ENCODE measurements around the gene ZMYND15.

The ZMYND15 gene

GRCh38 chr17:4718276-4718675 is 21.4 kb upstream of the ZMYND15 start:
- TF ChIP-seq, protein P1, sequence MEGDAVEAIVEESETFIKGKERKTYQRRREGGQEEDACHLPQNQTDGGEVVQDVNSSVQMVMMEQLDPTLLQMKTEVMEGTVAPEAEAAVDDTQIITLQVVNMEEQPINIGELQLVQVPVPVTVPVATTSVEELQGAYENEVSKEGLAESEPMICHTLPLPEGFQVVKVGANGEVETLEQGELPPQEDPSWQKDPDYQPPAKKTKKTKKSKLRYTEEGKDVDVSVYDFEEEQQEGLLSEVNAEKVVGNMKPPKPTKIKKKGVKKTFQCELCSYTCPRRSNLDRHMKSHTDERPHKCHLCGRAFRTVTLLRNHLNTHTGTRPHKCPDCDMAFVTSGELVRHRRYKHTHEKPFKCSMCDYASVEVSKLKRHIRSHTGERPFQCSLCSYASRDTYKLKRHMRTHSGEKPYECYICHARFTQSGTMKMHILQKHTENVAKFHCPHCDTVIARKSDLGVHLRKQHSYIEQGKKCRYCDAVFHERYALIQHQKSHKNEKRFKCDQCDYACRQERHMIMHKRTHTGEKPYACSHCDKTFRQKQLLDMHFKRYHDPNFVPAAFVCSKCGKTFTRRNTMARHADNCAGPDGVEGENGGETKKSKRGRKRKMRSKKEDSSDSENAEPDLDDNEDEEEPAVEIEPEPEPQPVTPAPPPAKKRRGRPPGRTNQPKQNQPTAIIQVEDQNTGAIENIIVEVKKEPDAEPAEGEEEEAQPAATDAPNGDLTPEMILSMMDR (IDR thresholded peaks at IDR 0.05; ENCODE audit: extremely low read depth, missing control alignments) = no peak
- DNase-seq (ENCODE audit: low spot score) = no peak

DNA sequence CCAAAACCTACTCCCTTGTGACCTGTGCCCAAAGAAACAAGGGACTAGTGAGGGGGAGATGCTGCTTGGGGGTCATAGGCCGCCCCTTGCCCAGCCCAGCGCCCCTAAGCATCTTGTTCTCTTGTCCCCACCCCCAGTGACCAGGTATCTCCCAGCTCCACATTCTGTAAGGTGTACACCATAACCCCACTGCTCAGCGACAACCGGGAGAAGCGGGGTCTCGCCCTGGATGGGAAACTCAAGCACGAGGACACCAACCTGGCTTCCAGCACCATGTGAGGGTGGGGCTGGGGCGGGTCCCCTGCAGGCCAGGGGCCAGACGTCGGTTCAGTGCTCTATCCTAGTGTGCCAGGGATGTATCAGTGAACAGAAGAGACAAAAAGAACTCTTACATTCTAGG is 20.5 kb upstream of the ZMYND15 start:
- DNase-seq (ENCODE audit: low spot score) = no peak
- TF ChIP-seq, protein P1 (IDR thresholded peaks at IDR 0.05; ENCODE audit: extremely low read depth, missing control alignments) = no peak

DNA sequence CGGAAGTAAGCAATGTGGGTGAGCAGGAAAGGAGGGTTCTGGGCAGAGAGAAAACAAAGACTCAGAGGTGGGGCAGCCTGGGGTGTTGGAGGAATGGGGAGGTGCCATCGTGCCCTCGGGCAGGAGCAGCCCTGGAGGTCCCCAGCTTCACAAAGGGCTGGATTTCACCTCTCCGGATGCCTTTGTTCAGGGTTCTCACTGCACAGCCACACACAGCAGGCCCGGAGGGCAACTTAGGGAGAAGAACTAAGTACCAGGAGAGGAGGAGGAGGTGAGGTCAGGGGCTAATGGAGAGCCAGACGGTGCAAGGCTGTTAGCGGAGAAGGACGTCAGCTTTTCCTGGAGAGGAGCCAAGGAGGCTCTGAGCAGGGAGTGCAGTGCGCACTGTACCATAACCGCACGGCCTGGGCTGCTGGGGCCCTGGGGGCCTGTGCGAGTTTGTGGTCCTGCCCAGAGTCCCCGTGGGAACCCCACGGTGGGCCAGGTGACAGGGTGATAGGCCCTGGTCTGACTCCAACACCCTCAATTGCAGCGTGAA is 19.9 kb upstream of the ZMYND15 start:
- TF ChIP-seq, protein P1 (IDR thresholded peaks at IDR 0.05; ENCODE audit: extremely low read depth, missing control alignments) = no peak
- no peak for DNase-seq (ENCODE audit: low spot score)

- DNase-seq (ENCODE audit: low spot score) = no peak
- TF ChIP-seq, protein P1 (IDR thresholded peaks at IDR 0.05; ENCODE audit: extremely low read depth, missing control alignments) = no peak
These were observed 18.8 kb upstream of the ZMYND15 start for GRCh38 chr17:4720787-4721186.

GRCh38 chr17:4721203-4722135 is 18.2 kb upstream of the ZMYND15 start:
- TF ChIP-seq, protein P1 (IDR thresholded peaks at IDR 0.05; ENCODE audit: extremely low read depth, missing control alignments) = no peak
- peak; percentile 27 for DNase-seq (ENCODE audit: low spot score)

DNA sequence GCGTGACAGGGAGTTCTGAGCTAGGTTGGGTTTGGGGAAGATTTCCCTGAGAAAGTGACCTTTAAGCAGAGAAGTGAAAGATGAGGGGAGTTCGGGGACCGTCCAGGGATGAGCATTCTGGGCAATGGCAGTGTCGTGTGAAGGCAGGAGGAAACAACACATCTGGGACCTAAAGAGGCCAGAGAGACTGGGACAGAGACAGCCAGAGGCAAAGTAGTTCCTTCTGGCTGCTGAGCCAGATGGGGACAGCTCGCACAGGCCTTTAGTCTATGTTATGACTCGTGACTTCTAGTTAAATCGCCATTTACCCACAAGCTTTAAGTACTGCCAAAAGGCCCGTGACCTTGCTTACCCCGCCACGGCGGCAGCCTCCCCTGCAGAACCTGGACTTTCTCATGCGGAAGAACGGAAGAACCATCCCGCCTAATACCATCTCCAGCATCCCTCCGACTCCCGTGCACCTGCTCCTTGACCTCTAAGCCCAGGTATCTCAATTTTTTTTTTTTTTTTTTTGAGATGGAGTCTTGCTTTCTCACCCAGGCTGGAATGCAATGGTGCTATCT is 16.9 kb upstream of the ZMYND15 start:
- TF ChIP-seq, protein P1 (IDR thresholded peaks at IDR 0.05; ENCODE audit: extremely low read depth, missing control alignments) = no peak
- DNase-seq (ENCODE audit: low spot score) = no peak

DNA sequence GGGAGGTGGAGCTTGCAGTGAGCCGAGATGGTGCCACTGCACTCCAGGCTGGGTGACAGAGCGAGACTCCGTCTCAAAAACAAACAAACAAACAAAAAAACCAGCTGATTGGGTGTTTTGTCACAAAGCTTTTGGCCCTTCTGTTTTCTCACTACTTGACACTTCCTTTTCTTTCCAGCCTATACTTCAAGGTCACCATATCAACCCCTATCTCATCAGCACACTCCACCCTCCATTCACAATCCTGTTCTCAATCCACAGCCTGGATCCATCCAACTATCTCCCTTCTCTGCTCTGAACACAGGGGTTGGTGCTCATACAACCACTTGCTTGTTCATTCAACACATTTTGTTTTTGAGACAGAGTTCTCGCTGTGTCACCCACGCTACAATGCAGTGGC is 15.0 kb upstream of the ZMYND15 start:
- DNase-seq (ENCODE audit: low spot score) = no peak
- TF ChIP-seq, protein P1 (IDR thresholded peaks at IDR 0.05; ENCODE audit: extremely low read depth, missing control alignments) = no peak

Measured in GM20000 (cell line).